DOHH2 (cell line): ENCODE data around the gene MCRIP1.

ENCODE experiments used
- H3F3A ChIP-seq: fragments of 200-600 bp; sonication (generic), shearing (Covaris generic); 2 replicates; pipeline ENCODE4 v1.6.0; 2016; ENCODE audit warnings: antibody characterized with exemption, mild to moderate bottlenecking; ENCODE audit not compliant: control insufficient read depth, insufficient read depth
- H3K27ac ChIP-seq: fragments of 200-600 bp; sonication (generic); 2 replicates; pipeline ENCODE4 v1.5.1; 2014; ENCODE audit warnings: low read depth, mild to moderate bottlenecking, low read length, moderate library complexity
- H3K27me3 ChIP-seq: fragments of 200-600 bp; sonication (generic); 2 replicates; pipeline ENCODE4 v1.6.1; 2014; ENCODE audit warnings: mild to moderate bottlenecking, low read length, mixed read lengths; ENCODE audit not compliant: control insufficient read depth
- H3K36me3 ChIP-seq: fragments of 200-600 bp; sonication (generic); 2 replicates; pipeline ENCODE4 v1.6.1; 2014; ENCODE audit warnings: mild to moderate bottlenecking, low read length, moderate library complexity, mixed read lengths; ENCODE audit not compliant: control insufficient read depth
- H3K4me1 ChIP-seq: fragments of 200-600 bp; sonication (generic); 2 replicates; pipeline ENCODE4 v1.6.1; 2014; ENCODE audit warnings: mild to moderate bottlenecking, low read length, mixed read lengths; ENCODE audit not compliant: control insufficient read depth
- H3K4me2 ChIP-seq: fragments of 200-600 bp; sonication (generic); 2 replicates; pipeline ENCODE4 v1.6.0; 2014; ENCODE audit warnings: mild to moderate bottlenecking, low read length, moderate library complexity
- H3K4me3 ChIP-seq: fragments of 200-600 bp; sonication (generic); 2 replicates; pipeline ENCODE4 v1.5.1; 2014; ENCODE audit warnings: mild to moderate bottlenecking, low read length, mixed read lengths
- H3K79me2 ChIP-seq: fragments of 200-600 bp; sonication (generic); 2 replicates; pipeline ENCODE4 v1.6.1; 2014; ENCODE audit warnings: mild to moderate bottlenecking, low read length, mixed read lengths; ENCODE audit not compliant: control insufficient read depth
- H3K9me2 ChIP-seq: fragments of 200-600 bp; sonication (generic); replicated peaks from 2 replicates; pipeline ENCODE4 v1.6.1; 2014; ENCODE audit warnings: mild to moderate bottlenecking, low read length, mixed read lengths; ENCODE audit not compliant: control insufficient read depth
- H3K9me3 ChIP-seq: fragments of 200-600 bp; sonication (generic); 2 replicates; pipeline ENCODE4 v1.6.1; 2014; ENCODE audit warnings: antibody characterized with exemption, low read length, mixed read lengths; ENCODE audit not compliant: control insufficient read depth, insufficient read depth
- H4K20me1 ChIP-seq: fragments of 200-600 bp; sonication (generic); 2 replicates; pipeline ENCODE4 v1.6.0; 2014; ENCODE audit warnings: low read depth, mild to moderate bottlenecking, antibody characterized with exemption, low read length, moderate library complexity; ENCODE audit not compliant: control insufficient read depth, insufficient read depth
- CTCF ChIP-seq: fragments of 200-600 bp; sonication (generic); IDR thresholded peaks from one replicate; pipeline ENCODE4 v1.5.1; 2014; ENCODE audit warnings: antibody characterized with exemption, mild to moderate bottlenecking, low read depth, low read length; ENCODE audit not compliant: poor library complexity, severe bottlenecking
- EZH2phosphoT487 ChIP-seq: fragments of 200-600 bp; sonication (generic); IDR thresholded peaks from 2 replicates; pipeline ENCODE4 v1.6.1; 2017; ENCODE audit warnings: borderline replicate concordance, mild to moderate bottlenecking, antibody characterized with exemption, low read length, moderate library complexity, mixed read lengths

MCRIP1 gene

GRCh38 chr17:81794509-81794908 is 38.6 kb downstream of the MCRIP1 start:
- Histone ChIP-seq H3K36me3 (no peaks in the 10 kb centered on the region), H3K79me2 (no peaks in the 10 kb centered on the region), H3K9me2 (no peaks in the 10 kb centered on the region), H3K27ac (no peak overlapping the region), H4K20me1 (no peaks in the 10 kb centered on the region), H3K27me3 (no peaks in the 10 kb centered on the region), H3K9me3 (peaks cover 6% of the 10 kb centered on the region; the same call in 1 of the 2 replicates), H3F3A (no peaks in the 10 kb centered on the region), H3K4me3 (no peak overlapping the region), H3K4me2 (no peak overlapping the region), H3K4me1 (no peaks in the 10 kb centered on the region)
- TF ChIP-seq EZH2phosphoT487 (no peak), CTCF (no peak)

GRCh38 chr17:81794074-81794476 is 39.0 kb downstream of the MCRIP1 start:
- TF ChIP-seq CTCF: no peak
- TF ChIP-seq EZH2phosphoT487: no peak
- no peak overlapping the region for H3K4me2 ChIP-seq

GRCh38 chr17:81792675-81793615 is 40.1 kb downstream of the MCRIP1 start:
- Histone ChIP-seq H3K36me3 (no peaks in the 10 kb centered on the region), H3K9me2 (no peaks in the 10 kb centered on the region)

More at GRCh38 chr17:81794074-81794476, 39.0 kb downstream of the MCRIP1 start:
- Histone ChIP-seq H3K27me3 (no peaks in the 10 kb centered on the region), H3K4me3 (no peak overlapping the region), H4K20me1 (no peaks in the 10 kb centered on the region), H3F3A (no peaks in the 10 kb centered on the region), H3K9me3 (peaks cover 6% of the 10 kb centered on the region; the same call in 1 of the 2 replicates), H3K36me3 (no peaks in the 10 kb centered on the region), H3K79me2 (no peaks in the 10 kb centered on the region), H3K27ac (no peak overlapping the region), H3K9me2 (no peaks in the 10 kb centered on the region), H3K4me1 (no peaks in the 10 kb centered on the region)

More at GRCh38 chr17:81792675-81793615, 40.1 kb downstream of the MCRIP1 start:
- Histone ChIP-seq H3K4me3 (no peak overlapping the region), H3K79me2 (no peaks in the 10 kb centered on the region), H3F3A (no peaks in the 10 kb centered on the region), H3K4me2 (no peak overlapping the region), H4K20me1 (no peaks in the 10 kb centered on the region), H3K9me3 (peaks cover 6% of the 10 kb centered on the region; the same call in 1 of the 2 replicates), H3K27me3 (no peaks in the 10 kb centered on the region), H3K4me1 (no peaks in the 10 kb centered on the region), H3K27ac (no peak overlapping the region)
- TF ChIP-seq CTCF: no peak
- TF ChIP-seq EZH2phosphoT487: no peak
